K562 (cell line): Measurements from ENCODE around the gene BCL2L15. TPM values are rescaled to one million over a fixed set of nuclear protein-coding genes. Genes with fewer than 3 reads are reported as not detected.

Source experiments
- ATAC-seq: fragments of 200-7000 bp; cut with Tn5 transposase; 3 replicates; pipeline ENCODE4 v1.9.1; 2020; ENCODE audit warnings: moderate library complexity
- BruUV-seq: library from RNA; stranded (reverse); fragments of 400-500 nt; replicated peaks from 2 replicates; lab custom pipeline; 2021; lab: Mats Ljungman, UMichigan
- CTCF ChIA-PET: fragments of 300-600 bp; formaldehyde crosslinking; extraction: SDS; loops from one replicate; lab custom pipeline; 2021; ENCODE audit warnings: low intra/inter-chr PET ratio; lab: Yijun Ruan, JAX
- POLR2A ChIA-PET: fragments of 300-600, 350-650 bp; sonication (Branson Sonifier 250); formaldehyde crosslinking; extraction: SDS; loops from one replicate; lab custom pipeline; 2021; ENCODE audit warnings: antibody characterized with exemption, inconsistent platforms; lab: Yijun Ruan, JAX
- DNase-seq, 4 experiments: peaks; one replicate each; pipeline versions ENCODE4 v3.0.0 to v3.0.0-alpha.2; 2011 to 2018; ENCODE audit warnings: low spot score in 3 of 4, mixed read lengths in 3 of 4; ENCODE audit errors: extremely low read depth in 1 of 4
- FAIRE-seq: peaks from 2 replicates; lab custom pipeline; 2011; peaks lifted over from hg19 to GRCh38; lab: Jason Lieb, UNC
- H2AFZ ChIP-seq: 2 replicates; pipeline ENCODE4 v1.6.0; 2011; ENCODE audit warnings: low read depth, low read length, control low read depth, inconsistent platforms
- H3K27ac ChIP-seq: fragments of 200-600 bp; 3 replicates; pipeline ENCODE4 v1.8.0; 2011; ENCODE audit warnings: low read depth, mild to moderate bottlenecking, control low read depth, inconsistent platforms, low read length, moderate library complexity, mixed read lengths; ENCODE audit errors: extremely low read depth
- H3K27me3 ChIP-seq, 2 experiments: fragments of 300-600 bp in 1 of 2; 2 replicates in 1 of 2; 3 replicates in 1 of 2; pipeline versions ENCODE4 v1.6.0 to v1.8.0; 2011; ENCODE audit warnings: inconsistent platforms in 2 of 2, low read length in 2 of 2, mild to moderate bottlenecking in 1 of 2, mixed read lengths in 1 of 2, moderate library complexity in 1 of 2; ENCODE audit not compliant: control insufficient read depth in 2 of 2, insufficient read depth in 2 of 2
- H3K36me3 ChIP-seq: fragments of 300-600 bp; 3 replicates; pipeline ENCODE4 v1.8.0; 2011; ENCODE audit warnings: mild to moderate bottlenecking, low read length, inconsistent platforms; ENCODE audit not compliant: control insufficient read depth, insufficient read depth
- H3K4me1 ChIP-seq, 2 experiments: fragments of 200-600 bp in 1 of 2; replicated peaks in 1 of 2; 2 replicates in 1 of 2; 3 replicates in 1 of 2; pipeline versions ENCODE4 v1.5.1 to v1.8.0; 2011; ENCODE audit warnings: inconsistent platforms in 2 of 2, low read length in 2 of 2, mild to moderate bottlenecking in 1 of 2, mixed read lengths in 1 of 2, moderate library complexity in 1 of 2; ENCODE audit not compliant: control insufficient read depth in 2 of 2, insufficient read depth in 2 of 2
- H3K4me2 ChIP-seq: 2 replicates; pipeline ENCODE4 v1.6.1; 2011; ENCODE audit warnings: low read length, control low read depth, inconsistent platforms, mixed read lengths; ENCODE audit not compliant: insufficient read depth
- H3K4me3 ChIP-seq: fragments of 200-600 bp; sonication (generic), shearing (Covaris generic); 2 replicates; pipeline ENCODE4 v1.5.1; 2016; ENCODE audit warnings: control low read depth, inconsistent platforms
- H3K79me2 ChIP-seq: fragments of 200-600 bp; 3 replicates; pipeline ENCODE4 v1.8.0; 2011; ENCODE audit warnings: low read length, inconsistent platforms; ENCODE audit not compliant: control insufficient read depth, insufficient read depth
- H3K9ac ChIP-seq, 2 experiments: 2 replicates each; pipeline versions ENCODE4 v1.6.0 to v1.6.1; 2011; ENCODE audit warnings: low read depth in 2 of 2, low read length in 2 of 2, control low read depth in 1 of 2, inconsistent platforms in 1 of 2, mild to moderate bottlenecking in 1 of 2, mixed read lengths in 1 of 2; ENCODE audit not compliant: insufficient read depth in 1 of 2
- H3K9me1 ChIP-seq: one replicate; pipeline ENCODE4 v1.6.0; 2011; ENCODE audit warnings: inconsistent platforms, mild to moderate bottlenecking, low read length, moderate library complexity; ENCODE audit not compliant: control insufficient read depth, insufficient read depth
- H3K9me3 ChIP-seq: replicated peaks from 2 replicates; pipeline ENCODE4 v1.5.1; 2011; ENCODE audit warnings: low read depth, low read length, inconsistent platforms; ENCODE audit not compliant: control insufficient read depth, insufficient read depth
- H4K20me1 ChIP-seq: replicated peaks from 2 replicates; pipeline ENCODE4 v1.6.1; 2011; ENCODE audit warnings: low read length, inconsistent platforms, mixed read lengths; ENCODE audit not compliant: control insufficient read depth, insufficient read depth
- HDAC8 ChIP-seq: fragments of 450-650 bp; IDR thresholded peaks from 2 replicates; pipeline ENCODE4 v1.6.1; 2016; ENCODE audit warnings: mild to moderate bottlenecking, missing genetic modification characterization, moderate library complexity, missing compliant biosample characterization
- HMGN3 ChIP-seq: IDR thresholded peaks from 2 replicates; pipeline ENCODE4 v1.6.1; 2011; ENCODE audit warnings: borderline replicate concordance, low read depth, mild to moderate bottlenecking, mixed read lengths, low read length; ENCODE audit not compliant: insufficient read length; ENCODE audit errors: extremely low read depth
- KDM4B ChIP-seq, 2 experiments: fragments of 450-650 bp in 1 of 2; sonication (generic) in 1 of 2; IDR thresholded peaks; 2 replicates each; pipeline ENCODE4 v1.6.1; 2016 to 2017; ENCODE audit warnings: borderline replicate concordance in 2 of 2, antibody characterized with exemption in 1 of 2, low read depth in 1 of 2, mild to moderate bottlenecking in 1 of 2
- NELFE ChIP-seq: IDR thresholded peaks from 2 replicates; pipeline ENCODE4 v1.6.1; 2011; ENCODE audit warnings: mild to moderate bottlenecking; ENCODE audit not compliant: insufficient read depth, insufficient read length
- PURB ChIP-seq: sonication (generic); formaldehyde crosslinking; IDR thresholded peaks from 2 replicates; pipeline ENCODE4 v1.9.0; 2021; ENCODE audit warnings: low read depth, mild to moderate bottlenecking, missing genetic modification reagents
- SOX6 ChIP-seq: fragments of 450-650 bp; IDR thresholded peaks from 2 replicates; pipeline ENCODE4 v1.6.1; 2014; ENCODE audit warnings: mild to moderate bottlenecking
- STAT5A ChIP-seq: IDR thresholded peaks from 2 replicates; pipeline ENCODE4 v1.6.1; 2012; ENCODE audit warnings: low read length, inconsistent platforms, borderline replicate concordance
- TARDBP ChIP-seq: fragments of 450-650 bp; IDR thresholded peaks from 2 replicates; pipeline ENCODE4 v1.6.1; 2016
- TRIM25 ChIP-seq: fragments of 450-650 bp; IDR thresholded peaks from 2 replicates; pipeline ENCODE4 v1.7.0; 2016; ENCODE audit warnings: borderline replicate concordance
- ZNF133 ChIP-seq: fragments of 250-450 bp; sonication (Bioruptor Pico); IDR thresholded peaks from 2 replicates; pipeline ENCODE4 v1.4.0; 2020; ENCODE audit warnings: mild to moderate bottlenecking
- ZNF507 ChIP-seq: conservative IDR thresholded peaks from 2 replicates; pipeline ENCODE4 v1.6.1; 2017; ENCODE audit warnings: missing genetic modification characterization, missing compliant biosample characterization
- ZNF696 ChIP-seq: fragments of 250-450 bp; sonication (Bioruptor Pico); conservative IDR thresholded peaks from 2 replicates; pipeline ENCODE4 v1.4.0; 2020; ENCODE audit warnings: mild to moderate bottlenecking, moderate library complexity
- WGBS: fragments of 100-300 bp; shearing (Covaris generic); methylation state at CpG from one replicate; pipeline ENCODE4 v1.1.6; 2016; ENCODE audit warnings: low coverage, mixed read lengths; ENCODE audit not compliant: insufficient coverage; ENCODE audit errors: missing lambda C conversion rate; 5-methylcytosine and 5-hydroxymethylcytosine counted together
- in situ Hi-C: fragments of 300-500 bp; cut with MboI; formaldehyde crosslinking; loops from 4 replicates; pipeline ENCODE4 v1.15.0; 2018; ENCODE audit warnings: inconsistent platforms, mixed read lengths
- intact Hi-C: fragments of 100-400 bp; cut with micrococcal nuclease; formaldehyde crosslinking; loops from 2 replicates; pipeline ENCODE4 v1.14.2; 2022
- polyA plus RNA-seq, 8 experiments: library from polyadenylated mRNA; depleted of rRNA in 4 of 8; stranded (reverse) in 5 of 8; unstranded in 3 of 8; fragments of >200 nt; fragmentation: Nextera tagmentation in 2 of 8; fragmentation: Illumina TruSeq in 1 of 8; extraction: Ambion mirVana in 2 of 8; extraction: Trizol in 1 of 8; gene quantifications; 2 replicates each; pipeline versions ENCODE4 v1.2.1 to v1.2.3, GENCODE V29; 2011 to 2014; ENCODE audit warnings: inconsistent platforms in 1 of 8, missing spikeins in 1 of 8
- total RNA-seq, 7 experiments: library from RNA; depleted of rRNA in 6 of 7; stranded (reverse); fragments of >200 nt in 6 of 7; fragmentation: Illumina TruSeq in 2 of 7; extraction: Trizol in 2 of 7; gene quantifications; 2 replicates each; pipeline versions ENCODE4 v1.2.1 to v1.2.3, GENCODE V29; 2011 to 2021; ENCODE audit warnings: low replicate concordance in 1 of 7
- TF ChIP-seq, protein P1 (sequence below): fragments of 150-350 bp; conservative IDR thresholded peaks from 2 replicates; pipeline ENCODE4 v1.6.1; 2014; ENCODE audit warnings: low read length
- TF ChIP-seq, protein P2 (sequence below), 2 experiments: IDR thresholded peaks; 2 replicates each; pipeline ENCODE4 v1.6.1; 2011; ENCODE audit warnings: borderline replicate concordance in 1 of 2, control low read depth in 1 of 2, low read depth in 1 of 2, low read length in 1 of 2, mild to moderate bottlenecking in 1 of 2, mixed read lengths in 1 of 2, moderate library complexity in 1 of 2; ENCODE audit not compliant: insufficient read depth in 1 of 2, insufficient read length in 1 of 2, poor library complexity in 1 of 2, severe bottlenecking in 1 of 2; ENCODE audit errors: extremely low read depth in 1 of 2

BCL2L15 gene
- total and polyA plus RNA-seq, 9 of the 15 experiments (the other 6 are each of a cell fraction or from before 2014, with no cell fraction given): 0.06 to 0.42 (median 0.28) TPM; not detected in 1

GRCh38 chr1:113891631-113892220, 4.3 kb upstream of the BCL2L15 start (continued):
- TF ChIP-seq, protein P1, sequence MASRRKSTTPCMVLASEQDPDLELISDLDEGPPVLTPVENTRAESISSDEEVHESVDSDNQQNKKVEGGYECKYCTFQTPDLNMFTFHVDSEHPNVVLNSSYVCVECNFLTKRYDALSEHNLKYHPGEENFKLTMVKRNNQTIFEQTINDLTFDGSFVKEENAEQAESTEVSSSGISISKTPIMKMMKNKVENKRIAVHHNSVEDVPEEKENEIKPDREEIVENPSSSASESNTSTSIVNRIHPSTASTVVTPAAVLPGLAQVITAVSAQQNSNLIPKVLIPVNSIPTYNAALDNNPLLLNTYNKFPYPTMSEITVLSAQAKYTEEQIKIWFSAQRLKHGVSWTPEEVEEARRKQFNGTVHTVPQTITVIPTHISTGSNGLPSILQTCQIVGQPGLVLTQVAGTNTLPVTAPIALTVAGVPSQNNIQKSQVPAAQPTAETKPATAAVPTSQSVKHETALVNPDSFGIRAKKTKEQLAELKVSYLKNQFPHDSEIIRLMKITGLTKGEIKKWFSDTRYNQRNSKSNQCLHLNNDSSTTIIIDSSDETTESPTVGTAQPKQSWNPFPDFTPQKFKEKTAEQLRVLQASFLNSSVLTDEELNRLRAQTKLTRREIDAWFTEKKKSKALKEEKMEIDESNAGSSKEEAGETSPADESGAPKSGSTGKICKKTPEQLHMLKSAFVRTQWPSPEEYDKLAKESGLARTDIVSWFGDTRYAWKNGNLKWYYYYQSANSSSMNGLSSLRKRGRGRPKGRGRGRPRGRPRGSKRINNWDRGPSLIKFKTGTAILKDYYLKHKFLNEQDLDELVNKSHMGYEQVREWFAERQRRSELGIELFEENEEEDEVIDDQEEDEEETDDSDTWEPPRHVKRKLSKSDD: no peak
- TF ChIP-seq STAT5A (no peak), ZNF507 (tag) (no peak), ZNF696 (CRISPR knock-in tag) (no peak)
- TF ChIP-seq, protein P2, sequence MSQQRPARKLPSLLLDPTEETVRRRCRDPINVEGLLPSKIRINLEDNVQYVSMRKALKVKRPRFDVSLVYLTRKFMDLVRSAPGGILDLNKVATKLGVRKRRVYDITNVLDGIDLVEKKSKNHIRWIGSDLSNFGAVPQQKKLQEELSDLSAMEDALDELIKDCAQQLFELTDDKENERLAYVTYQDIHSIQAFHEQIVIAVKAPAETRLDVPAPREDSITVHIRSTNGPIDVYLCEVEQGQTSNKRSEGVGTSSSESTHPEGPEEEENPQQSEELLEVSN (IDR thresholded peaks at IDR 0.05; ENCODE audit: borderline replicate concordance in 1 of 2, extremely low read depth in 1 of 2, insufficient read depth in 1 of 2, insufficient read length in 1 of 2, low read depth in 1 of 2, low read length in 1 of 2, poor library complexity in 1 of 2, severe bottlenecking in 1 of 2): no peak
- TF ChIP-seq, all 486 proteins: peak for 0

GRCh38 chr1:113890816-113891215, 3.4 kb upstream of the BCL2L15 start:
- H3K9me3 ChIP-seq: no peaks in the 10 kb centered on the region
- CTCF ChIA-PET: no interaction called here
- H3K4me2 ChIP-seq: no peak overlapping the region
- H3K9me1 ChIP-seq: no peaks in the 10 kb centered on the region
- in situ Hi-C loops: no loop called here
- ATAC-seq (no peak), FAIRE-seq (no peak), DNase-seq (no peak)
- H3K79me2 ChIP-seq: no peaks in the 10 kb centered on the region
- H3K9ac ChIP-seq: no peak overlapping the region
- POLR2A ChIA-PET: interaction anchor here (0.6 to 2.0 kb wide), 4 partner anchors 11 to 40 kb away, joined by 3 to 5 read pairs (median 4); no protein-coding TSS in a partner anchor
- WGBS: 13% methylated on average over 2 of the region's 2 CpGs
- intact Hi-C loops: no loop called here
- no peaks in the 10 kb centered on the region for H3K27me3 ChIP-seq
- no peak overlapping the region for H3K27ac ChIP-seq
- H3K36me3 ChIP-seq: peaks cover 12% of the 10 kb centered on the region; the same call in 2 of the 3 replicates
- H3K4me3 ChIP-seq: no peak overlapping the region
- no peak overlapping the region for H2AFZ ChIP-seq
- peaks cover 0 to 9% of the 10 kb centered on the region in 2 experiments; a peak in 3 of 5 replicates for H3K4me1 ChIP-seq
- BruUV-seq: no TSS peak
- no peaks in the 10 kb centered on the region for H4K20me1 ChIP-seq
- TF ChIP-seq HDAC8 (tag) (no peak), ZNF133 (no peak), TARDBP (no peak), HMGN3 (no peak), KDM4B (IDR thresholded peaks at IDR 0.05; ENCODE audit: borderline replicate concordance in 2 of 2, low read depth in 1 of 2) (no peak), TRIM25 (no peak), PURB (CRISPR knock-in tag) (no peak), SOX6 (no peak), NELFE (no peak)
